ENCODE results near the gene ADGRV1.
"Not testable (repeated sequence)": the region's sequence is repeated elsewhere in the genome, so short reads cannot be mapped to it uniquely, and the experiment has no call there.

ADGRV1 gene

DNA sequence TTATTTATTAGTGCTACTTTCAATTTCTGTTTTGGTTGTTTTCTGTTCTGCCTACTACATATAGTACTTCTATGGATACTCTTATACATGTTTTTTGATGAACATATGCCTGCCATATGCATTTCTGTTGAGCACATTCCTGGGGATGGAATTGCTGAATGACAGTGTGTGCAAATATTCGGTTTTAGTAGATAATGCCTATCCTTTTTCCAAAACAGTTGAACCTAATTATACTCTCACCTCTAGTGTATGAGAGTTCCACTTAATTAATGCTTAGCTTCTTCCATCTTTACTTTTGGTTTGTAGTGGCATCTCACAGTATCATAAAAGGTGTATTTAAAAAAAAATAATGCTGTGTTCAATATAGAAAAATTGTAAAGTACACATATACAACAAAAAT is 96.8 kb downstream of the ADGRV1 start:
- DNase-seq: no peak

DNA sequence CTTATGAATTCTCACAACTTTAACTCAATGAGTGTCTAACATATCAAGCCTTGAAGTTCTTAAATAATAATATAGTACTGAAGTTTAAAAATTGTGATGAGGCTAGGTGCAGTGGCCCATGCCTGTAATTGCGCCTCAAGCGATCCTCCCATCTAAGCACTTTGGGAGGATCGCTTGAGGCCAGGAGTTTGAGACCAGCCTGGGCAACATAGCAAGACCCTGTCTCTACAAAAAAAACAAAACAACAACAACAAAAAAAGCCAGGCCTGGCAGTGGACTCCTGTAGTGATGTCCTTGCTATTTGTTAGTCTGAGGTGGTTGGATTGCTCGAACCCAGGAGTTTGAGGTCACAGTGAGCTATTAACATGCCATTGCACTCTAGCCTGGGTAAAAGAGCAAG is 98.4 kb downstream of the ADGRV1 start:
- no peak for DNase-seq

DNA sequence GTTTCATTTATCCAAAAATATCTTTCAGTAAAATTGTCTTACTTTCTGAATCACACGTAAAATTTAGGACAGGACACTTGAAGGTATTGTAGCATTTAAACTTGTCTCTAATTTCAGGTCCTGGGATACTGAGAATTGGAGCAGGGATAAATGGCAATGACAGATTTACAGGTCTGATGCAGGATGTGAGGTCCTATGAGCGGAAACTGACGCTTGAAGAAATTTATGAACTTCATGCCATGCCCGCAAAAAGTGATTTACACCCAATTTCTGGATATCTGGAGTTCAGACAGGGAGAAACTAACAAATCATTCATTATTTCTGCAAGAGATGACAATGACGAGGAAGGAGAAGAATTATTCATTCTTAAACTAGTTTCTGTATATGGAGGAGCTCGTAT is 99.2 kb downstream of the ADGRV1 start:
- DNase-seq: no peak

DNA sequence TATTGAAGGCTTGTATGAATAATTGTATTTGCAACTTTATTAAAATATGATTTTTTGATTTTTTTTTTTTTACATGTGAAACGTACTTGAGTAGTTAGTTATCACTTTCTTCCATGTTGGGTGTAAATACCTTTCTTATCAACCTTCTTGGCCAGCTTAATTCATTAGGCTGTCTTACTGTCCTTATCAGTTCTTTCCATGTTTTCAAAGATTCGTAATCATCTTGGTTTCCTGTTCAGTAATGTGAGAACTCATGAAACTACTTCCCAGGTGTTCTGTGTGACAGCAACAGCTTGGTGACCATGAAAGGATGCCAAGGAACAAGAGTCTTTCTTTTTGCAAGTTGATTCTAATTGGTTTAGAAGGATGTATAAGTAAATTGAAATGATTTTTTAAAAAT is 100.0 kb downstream of the ADGRV1 start:
- DNase-seq: no peak

DNA sequence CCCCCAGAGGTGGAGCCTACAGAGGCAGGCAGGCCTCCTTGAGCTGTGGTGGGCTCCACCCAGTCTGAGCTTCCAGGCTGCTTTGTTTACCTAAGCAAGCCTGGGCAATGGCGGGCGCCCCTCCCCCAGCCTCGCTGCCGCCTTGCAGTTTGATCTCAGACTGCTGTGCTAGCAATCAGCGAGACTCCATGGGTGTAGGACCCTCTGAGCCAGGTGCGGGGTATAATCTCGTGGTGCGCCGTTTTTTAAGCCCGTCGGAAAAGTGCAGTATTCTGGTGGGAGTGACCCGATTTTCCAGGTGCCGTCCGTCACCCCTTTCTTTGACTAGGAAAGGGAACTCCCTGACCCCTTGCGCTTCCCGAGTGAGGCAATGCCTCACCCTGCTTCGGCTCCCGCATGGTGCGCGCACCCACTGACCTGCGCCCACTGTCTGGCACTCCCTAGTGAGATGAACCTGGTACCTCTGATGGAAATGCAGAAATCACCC is 109.5 kb downstream of the ADGRV1 start:
- not testable (repeated sequence) for DNase-seq

DNA sequence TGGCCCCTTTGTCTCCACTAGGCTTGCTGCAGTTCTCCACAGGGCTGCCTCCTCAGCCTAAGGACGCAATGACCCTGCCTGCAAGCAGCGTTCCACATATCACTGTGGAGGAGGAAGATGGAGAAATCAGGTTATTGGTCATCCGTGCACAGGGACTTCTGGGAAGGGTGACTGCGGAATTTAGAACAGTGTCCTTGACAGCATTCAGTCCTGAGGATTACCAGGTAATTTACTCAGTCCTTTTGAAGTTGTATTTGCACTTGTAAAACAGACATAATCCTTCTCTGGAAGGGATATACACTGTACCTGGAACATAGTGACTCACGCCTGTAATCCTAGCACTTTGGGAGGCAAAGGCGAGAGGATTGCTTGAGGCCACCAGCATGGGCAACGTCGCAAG is 116.6 kb downstream of the ADGRV1 start:
- DNase-seq: no peak

DNA sequence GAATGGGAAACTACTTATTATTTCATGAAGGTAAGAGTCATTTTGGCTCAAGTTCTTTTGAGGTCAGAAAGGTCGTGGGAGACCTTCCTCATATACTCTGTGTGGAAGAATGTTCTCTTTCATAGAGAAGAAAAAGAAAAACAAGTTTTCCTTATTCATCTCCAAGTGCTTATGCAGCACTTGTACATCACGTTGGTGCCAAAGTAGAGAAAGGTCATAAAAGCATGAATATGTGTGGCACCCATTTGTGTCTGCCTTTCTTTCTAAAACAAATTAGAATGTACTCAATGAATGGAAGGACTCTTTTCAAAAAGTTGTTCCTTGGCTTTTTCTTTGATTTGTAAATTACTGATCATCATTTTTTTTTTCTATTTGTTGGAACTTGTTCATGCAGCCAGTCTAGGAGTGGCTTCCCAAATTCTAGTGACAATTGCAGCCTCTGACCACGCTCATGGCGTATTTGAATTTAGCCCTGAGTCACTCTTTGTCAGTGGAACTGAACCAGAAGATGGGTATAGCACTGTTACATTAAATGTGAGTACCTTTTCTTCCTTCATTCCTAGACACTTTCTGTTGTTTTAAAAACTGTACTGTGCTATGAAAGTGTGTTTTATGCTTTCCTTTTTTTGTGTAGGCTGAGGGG is 122.4 kb downstream of the ADGRV1 start:
- no peak for DNase-seq

DNA sequence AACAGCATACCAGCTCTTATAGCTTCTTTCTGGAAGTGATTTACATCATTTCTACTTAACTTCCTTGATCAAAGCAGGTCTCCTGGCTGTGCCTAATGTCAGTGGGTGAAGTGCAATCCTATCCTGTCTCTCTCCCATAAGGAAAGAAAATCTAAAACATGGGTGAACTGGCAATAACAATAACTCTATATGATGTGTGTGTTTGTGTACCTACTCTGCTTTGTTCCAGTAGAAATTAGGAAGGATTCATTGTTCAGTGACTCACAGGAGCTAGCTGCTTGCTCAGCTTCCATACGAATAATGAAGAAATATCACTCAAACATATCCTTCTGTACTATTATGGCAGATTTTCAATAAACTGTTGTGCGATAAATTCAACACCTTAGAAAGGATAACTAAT is 123.7 kb downstream of the ADGRV1 start:
- DNase-seq: no peak

DNA sequence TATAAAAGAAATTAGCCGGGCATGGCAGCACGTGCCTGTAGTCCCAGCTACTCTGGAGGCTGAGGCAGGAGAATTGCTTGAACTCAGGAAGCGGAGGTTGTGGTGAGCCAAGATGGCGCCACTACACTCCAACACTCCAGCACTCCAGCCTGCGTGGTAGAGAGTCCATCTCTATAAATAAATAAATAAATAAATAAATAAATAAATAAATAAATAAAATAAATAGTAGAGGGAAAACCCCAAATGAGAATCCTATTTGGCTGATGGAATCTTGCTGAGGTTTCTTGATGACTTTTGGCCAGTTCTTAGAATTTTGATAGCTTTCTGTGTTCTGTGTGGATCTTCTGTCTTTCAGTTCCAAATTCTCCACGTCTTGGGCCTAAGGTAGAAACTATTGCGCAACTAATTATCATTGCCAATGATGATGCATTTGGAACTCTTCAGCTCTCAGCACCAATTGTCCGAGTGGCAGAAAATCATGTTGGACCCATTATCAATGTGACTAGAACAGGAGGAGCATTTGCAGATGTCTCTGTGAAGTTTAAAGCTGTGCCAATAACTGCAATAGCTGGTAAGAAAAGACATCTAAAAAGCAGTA is 126.9 kb downstream of the ADGRV1 start:
- no peak for DNase-seq

DNA sequence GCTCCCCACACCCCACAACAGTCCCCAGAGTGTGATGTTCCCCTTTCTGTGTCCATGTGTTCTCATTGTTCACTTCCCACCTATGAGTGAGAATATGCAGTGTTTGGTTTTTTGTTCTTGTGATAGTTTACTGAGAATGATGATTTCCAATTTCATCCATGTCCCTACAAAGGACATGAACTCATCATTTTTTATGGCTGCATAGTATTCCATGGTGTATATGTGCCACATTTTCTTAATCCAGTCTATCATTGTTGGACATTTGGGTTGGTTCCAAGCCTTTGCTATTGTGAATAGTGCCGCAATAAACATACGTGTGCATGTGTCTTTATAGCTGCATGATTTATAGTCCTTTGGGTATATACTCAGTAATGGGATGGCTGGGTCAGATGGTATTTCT is 127.8 kb downstream of the ADGRV1 start:
- not testable (repeated sequence) for DNase-seq

DNA sequence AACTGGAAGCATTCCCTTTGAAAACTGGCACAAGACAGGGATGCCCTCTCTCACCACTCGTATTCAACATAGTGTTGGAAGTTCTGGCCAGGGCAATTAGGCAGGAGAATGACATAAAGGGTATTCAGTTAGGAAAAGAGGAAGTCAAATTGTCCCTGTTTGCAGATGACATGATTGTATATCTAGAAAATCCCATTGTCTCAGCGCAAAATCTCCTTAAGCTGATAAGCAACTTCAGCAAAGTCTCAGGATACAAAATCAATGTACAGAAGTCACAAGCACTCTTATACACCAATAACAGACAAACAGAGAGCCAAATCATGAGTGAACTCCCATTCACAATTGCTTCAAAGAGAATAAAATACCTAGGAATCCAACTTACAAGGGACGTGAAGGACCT is 128.9 kb downstream of the ADGRV1 start:
- not testable (repeated sequence) for DNase-seq

DNA sequence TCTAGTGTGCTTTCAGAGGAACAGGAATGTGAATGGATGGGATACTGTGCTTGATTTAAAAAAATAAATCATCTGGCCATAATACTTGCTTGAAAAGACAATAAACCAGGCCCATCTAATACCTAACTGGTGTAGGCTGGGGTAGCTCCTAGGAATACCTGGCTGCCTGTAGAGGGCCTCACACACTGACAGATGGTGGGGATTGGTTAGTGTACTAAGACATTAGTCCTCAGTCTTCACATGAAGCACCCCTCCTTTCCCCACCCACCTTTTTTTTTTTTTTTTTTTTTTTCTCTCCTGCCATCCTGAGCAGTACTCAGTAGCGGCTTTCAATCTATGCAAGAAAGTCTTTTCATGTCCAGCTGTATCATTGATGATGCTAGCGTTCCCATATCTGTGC is 130.5 kb downstream of the ADGRV1 start:
- no peak for DNase-seq

DNA sequence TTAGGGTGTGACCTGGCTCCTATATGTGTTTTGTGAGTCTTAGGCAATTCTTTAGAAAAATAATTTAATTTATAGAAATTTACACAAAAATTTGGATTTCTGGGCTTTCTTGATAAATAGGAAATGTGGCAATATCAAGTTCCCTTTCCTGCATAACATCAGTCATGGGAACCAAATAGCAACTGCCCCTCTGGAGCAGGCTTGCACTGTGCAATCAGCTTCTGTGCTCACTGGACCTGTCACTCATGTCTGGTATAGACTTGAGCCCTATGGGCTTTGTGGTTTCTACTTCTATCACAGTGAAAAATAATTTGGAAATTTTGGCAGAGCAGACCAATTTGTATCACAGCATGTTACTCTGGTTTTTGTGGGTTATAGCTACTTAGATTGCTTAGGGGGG is 131.7 kb downstream of the ADGRV1 start:
- no peak for DNase-seq

DNA sequence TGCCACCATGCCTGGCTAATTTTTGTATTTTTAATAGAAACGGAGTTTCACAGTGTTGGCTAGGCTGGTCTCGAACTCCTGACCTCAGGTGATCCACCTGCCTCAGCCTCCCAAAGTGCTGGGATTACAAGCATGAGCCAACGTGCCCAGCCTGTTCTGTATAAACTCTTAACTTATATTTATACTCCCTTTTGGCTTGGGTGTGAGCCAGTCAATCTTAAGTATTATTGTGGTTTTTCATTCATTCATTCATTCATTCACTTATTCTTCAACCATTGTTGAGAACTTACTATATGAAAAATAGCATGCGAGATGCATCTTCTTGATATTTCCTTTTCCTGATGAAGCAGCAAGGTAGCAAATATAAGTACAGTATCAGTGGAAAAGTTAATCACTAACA is 132.9 kb downstream of the ADGRV1 start:
- no peak for DNase-seq

DNA sequence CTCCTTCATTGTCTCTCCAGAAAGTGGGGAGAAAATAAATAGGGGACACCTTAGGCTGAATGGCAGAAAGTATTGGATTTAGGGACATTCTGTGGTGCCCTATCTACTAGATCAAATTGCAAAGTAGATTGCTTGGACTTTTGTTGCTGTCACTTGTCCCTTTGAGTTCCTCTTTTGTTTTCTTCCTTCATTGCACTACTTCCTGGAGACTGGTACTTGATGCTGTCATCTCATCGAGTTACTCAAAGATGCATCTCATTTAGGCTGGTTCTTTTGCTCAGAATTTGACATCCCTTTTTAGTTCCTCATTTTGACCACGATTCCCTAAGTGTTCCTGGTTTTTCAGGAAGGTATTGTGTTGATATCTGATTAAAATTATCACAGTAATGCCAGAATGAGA is 137.6 kb downstream of the ADGRV1 start:
- no peak for DNase-seq

DNA sequence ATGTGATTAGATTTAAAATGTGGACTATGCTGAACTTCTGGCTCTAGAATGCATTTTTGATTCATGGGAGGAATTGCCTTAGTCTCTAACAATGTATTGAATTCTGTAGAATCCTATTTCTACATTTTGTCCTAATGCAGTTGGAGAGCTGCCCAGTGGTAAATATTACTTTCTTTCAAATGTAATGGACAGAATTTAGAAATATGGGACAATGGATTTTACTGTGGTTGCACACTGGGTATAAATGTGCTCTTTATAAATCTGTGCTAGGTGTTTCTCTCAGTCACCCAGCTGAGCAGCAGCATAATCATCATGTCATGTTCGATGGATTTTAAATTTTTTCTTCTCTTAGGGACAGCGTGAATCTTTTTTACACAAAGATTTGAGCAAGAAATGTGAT is 141.7 kb downstream of the ADGRV1 start:
- no peak for DNase-seq

DNA sequence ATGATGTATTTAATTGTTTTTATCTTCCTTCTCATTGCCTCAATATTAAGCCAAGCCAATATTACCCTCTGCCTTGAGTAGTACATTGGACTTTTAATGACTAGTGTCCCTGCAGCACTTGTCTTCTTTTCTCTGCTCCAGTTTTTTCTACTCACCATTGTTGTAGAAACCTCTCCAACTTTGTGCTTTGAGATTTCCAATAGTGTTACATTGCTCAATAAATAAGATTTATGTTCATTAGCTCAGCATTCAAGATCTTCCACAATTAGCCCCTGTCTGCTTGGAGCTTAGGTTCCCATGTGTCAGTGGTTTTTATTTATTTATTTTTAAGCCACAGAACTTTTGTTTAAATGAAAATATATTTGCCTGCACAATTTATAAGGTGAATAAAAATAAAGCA is 145.3 kb downstream of the ADGRV1 start:
- no peak for DNase-seq

DNA sequence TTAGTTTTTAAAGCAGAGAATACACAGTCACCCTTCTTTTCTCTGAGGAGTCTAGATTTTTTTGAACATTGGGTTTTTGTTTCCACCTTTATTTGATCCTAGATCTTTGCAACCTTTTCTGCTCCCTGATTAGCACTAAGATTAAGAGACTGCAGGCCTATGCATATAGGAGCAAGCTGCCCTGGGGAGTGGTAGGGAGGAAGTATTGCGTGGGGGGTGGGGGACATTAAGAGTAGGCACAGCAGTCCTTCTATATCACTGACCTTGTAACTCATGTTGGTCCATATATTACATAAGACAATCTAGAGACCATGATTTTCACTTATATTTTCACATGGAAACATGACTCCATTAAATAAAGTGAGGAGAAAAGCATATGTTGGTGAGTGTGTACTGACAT is 149.1 kb downstream of the ADGRV1 start:
- no peak for DNase-seq

DNA sequence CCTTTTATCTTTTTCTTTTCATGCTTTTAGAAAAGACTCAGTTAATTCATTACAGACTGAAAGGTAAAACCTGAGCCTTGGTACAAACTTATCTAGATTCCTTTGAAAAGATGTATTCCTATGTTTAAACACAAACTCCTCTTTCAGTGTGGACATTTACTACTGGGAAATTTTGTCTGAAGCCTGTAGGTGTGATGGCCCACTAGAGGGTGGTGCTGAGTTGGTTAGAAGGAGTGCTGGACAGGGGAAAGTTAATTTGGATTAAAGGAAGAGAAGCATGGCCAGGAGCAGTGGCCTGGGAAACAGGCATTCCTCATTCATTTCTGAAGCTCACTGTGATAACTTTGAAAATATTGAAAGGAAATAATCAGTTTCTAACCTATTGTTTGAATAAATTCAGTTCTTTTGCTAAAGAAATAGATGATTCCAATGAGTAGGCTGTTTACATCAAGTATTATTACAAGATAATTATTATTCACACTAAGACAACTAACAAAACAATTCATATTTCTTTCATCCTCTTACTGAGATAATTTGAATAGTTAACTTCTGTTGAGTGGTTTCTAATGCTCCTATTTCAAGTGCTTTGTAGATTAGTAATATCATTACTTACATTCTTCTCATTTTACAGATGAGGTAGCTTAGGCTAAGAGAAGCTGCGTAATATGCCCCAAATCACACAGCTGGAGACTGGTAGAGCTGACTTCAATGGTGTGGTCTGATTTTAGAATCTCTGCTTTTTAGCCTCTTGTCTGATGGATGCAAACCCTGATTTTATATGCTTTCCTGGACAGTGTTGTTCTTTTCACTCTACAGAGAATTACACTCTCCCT is 150.9 kb downstream of the ADGRV1 start:
- DNase-seq: no peak

DNA sequence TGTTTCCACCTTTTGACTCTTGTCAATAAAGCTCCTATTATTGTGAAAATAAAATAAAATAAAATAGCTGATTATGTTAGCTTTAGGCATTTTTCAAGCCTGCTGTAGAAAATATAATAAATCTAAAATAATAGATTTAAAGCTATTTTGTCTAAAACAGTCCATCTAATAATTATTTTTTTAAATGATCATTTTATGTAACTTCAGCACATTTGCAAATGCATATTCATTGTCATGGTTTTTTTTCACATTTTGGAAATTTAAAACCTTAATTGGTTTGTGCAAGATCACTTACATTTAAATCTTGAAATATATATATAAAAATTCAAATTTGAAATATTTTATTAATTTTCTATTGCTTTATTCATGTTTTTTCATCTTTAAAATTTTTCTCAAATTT is 159.8 kb downstream of the ADGRV1 start:
- no peak for DNase-seq

DNA sequence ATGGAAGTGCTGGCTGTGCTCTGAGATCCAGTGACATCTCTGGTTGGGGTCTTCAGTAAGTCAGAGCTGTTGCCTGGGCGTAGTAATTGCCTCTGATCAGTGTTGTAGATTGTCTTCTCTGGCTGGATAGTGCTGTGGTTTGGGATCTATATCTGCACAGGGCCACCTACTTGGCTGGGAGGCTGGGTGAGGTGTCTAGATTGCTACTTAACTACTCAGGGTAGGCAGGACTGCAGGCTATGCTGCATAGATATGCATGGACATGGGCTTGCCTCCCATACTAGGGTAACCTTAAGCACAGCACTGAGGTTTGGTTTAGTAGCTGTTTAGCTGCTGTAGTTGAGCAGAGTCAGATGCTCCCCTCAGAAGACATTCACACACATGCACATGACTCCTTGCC is 181.0 kb downstream of the ADGRV1 start:
- DNase-seq: no peak

DNA sequence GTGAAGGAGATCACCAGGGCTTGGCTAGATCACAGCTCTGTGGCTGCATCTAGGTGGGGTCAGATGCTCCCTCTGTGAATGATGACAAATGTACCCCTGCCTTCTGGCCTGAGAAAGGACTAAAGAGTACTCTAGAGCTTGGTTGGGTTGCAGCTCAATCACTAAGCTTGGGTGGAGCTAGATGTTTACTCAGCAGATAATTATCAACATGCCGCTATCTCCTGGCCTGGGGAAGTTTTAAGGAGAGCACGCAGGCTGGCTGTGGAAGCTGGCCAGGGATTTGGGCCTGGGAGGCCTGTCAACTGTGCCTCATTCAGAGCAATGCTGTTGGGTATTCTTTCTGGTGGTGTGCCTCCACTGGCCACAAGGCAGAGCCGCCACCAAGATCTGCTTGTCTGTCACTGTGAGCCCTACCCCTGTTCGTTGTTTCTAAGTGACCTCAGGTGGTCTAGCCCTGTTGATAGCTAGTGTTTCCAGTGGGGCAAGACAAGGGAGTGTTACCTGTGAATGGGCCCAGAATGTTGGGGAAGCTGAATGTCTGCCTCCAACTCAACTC is 181.7 kb downstream of the ADGRV1 start:
- peak; percentile 28 for DNase-seq

DNA sequence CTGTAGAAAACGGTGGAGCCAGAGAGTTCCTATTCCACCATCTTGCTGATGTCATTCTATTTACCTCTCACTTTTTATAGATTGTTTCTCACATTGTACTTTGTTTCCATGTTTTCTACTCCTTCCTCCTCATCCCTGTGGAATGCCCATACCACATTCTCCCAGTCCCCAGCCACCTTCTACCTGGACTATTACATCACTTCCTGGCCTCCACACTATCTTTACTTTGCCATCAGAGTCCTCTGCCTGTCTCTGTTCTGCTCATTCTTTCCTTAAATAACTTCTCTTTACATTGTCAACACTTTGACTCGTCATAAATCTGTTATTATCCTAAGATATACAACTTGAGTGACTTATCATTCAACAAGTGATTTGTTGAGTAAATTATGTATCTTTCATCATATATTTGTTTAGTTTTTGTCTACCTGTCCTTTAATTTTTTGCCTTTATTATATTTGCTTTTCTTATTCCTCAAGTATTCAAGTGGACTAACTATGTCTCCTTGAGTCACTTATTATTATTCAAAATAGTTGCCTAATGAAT is 182.5 kb downstream of the ADGRV1 start:
- no peak for DNase-seq

DNA sequence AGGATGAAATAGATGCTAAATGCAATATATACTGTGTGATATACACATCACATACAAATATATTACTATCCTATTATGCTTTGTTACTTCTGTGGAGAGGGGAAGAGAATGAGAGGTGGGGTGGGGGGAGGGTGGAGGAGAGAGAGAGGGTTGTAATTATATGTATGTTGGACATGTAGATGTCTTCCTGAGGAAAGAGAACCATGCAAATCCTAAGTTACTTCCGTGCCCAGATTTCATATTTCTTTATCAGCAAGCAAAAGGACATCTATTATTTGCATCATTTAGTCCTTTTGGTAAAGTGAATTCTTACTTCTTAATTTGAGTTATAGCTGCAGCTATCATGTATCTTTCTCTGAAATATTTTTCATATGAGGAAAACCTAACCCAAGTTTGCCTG is 187.5 kb downstream of the ADGRV1 start:
- no peak for DNase-seq

Measured in activated effector memory CD4-positive, alpha-beta T cell treated with anti-CD3 and anti-CD28 coated beads, Interleukin-2, amount 50 U/mL, for 16 hours (primary cell).